HUES48 (cell line): ENCODE measurements around the gene TMEM63A.
"Not testable (repeated sequence)": the region's sequence is repeated elsewhere in the genome, so short reads cannot be mapped to it uniquely, and the experiment has no call there.

Experiments
- H3K27ac ChIP-seq: one replicate; pipeline ENCODE4 v1.7.0; 2013; ENCODE audit warnings: low read depth, low read length, inconsistent platforms
- H3K27me3 ChIP-seq: 2 replicates; pipeline ENCODE4 v1.6.1; 2013; ENCODE audit warnings: mild to moderate bottlenecking, low read length; ENCODE audit not compliant: control insufficient read depth, insufficient read depth
- H3K36me3 ChIP-seq: 2 replicates; pipeline ENCODE4 v1.6.1; 2013; ENCODE audit warnings: low read length; ENCODE audit not compliant: control insufficient read depth, insufficient read depth
- H3K4me1 ChIP-seq: 2 replicates; pipeline ENCODE4 v1.6.1; 2013; ENCODE audit warnings: mild to moderate bottlenecking, low read length; ENCODE audit not compliant: control insufficient read depth, insufficient read depth
- H3K4me3 ChIP-seq: 2 replicates; pipeline ENCODE4 v1.5.1; 2013; ENCODE audit warnings: mild to moderate bottlenecking, low read depth, low read length
- H3K9ac ChIP-seq: 2 replicates; pipeline ENCODE4 v1.6.1; 2013; ENCODE audit warnings: mild to moderate bottlenecking, low read depth, low read length, moderate library complexity
- H3K9me3 ChIP-seq: 2 replicates; pipeline ENCODE4 v1.6.1; 2013; ENCODE audit warnings: low read length; ENCODE audit not compliant: control insufficient read depth, insufficient read depth

Gene TMEM63A

GRCh38 chr1:225881959-225882693 lies at the start of gene TMEM63A:
TSS of gene TMEM63A (minus strand) at chr1:225882380. CDS start at chr1:225877580, 4,800 bp downstream.
- peak within 1 kb of the TSS; percentile 86 for H3K4me3 ChIP-seq
- H3K27me3 ChIP-seq: peaks cover 8% of the 10 kb centered on the region; the same call in 1 of the 2 replicates
- H3K36me3 ChIP-seq: peaks cover 26% of the 10 kb centered on the region; the same call in 1 of the 2 replicates

GRCh38 chr1:225931270-225932136 lies 49.3 kb upstream of the TMEM63A start:
- no peaks in the 10 kb centered on the region for H3K27me3 ChIP-seq
- no peak overlapping the region for H3K9ac ChIP-seq
- H3K36me3 ChIP-seq: no peaks in the 10 kb centered on the region
- peaks cover 3% of the 10 kb centered on the region; the same call in 1 of the 2 replicates for H3K4me1 ChIP-seq
- H3K27ac ChIP-seq: no peak overlapping the region
- H3K4me3 ChIP-seq: no peak overlapping the region
- H3K9me3 ChIP-seq: no peaks in the 10 kb centered on the region

More at GRCh38 chr1:225881959-225882693, at the start of gene TMEM63A:
- Histone ChIP-seq H3K9me3 (no peaks in the 10 kb centered on the region), H3K27ac (peak within 1 kb of the TSS; percentile 92), H3K9ac (peak within 1 kb of the TSS; percentile 70), H3K4me1 (peaks cover 17% of the 10 kb centered on the region)

GRCh38 chr1:225930566-225930965 lies 48.4 kb upstream of the TMEM63A start:
- no peak overlapping the region for H3K9ac ChIP-seq
- no peaks in the 10 kb centered on the region for H3K9me3 ChIP-seq
- H3K27ac ChIP-seq: no peak overlapping the region
- no peaks in the 10 kb centered on the region for H3K27me3 ChIP-seq
- no peak overlapping the region for H3K4me3 ChIP-seq
- peaks cover 4% of the 10 kb centered on the region; the same call in 1 of the 2 replicates for H3K4me1 ChIP-seq
- H3K36me3 ChIP-seq: no peaks in the 10 kb centered on the region

GRCh38 chr1:225929462-225929861 lies 47.3 kb upstream of the TMEM63A start:
- H3K36me3 ChIP-seq, H3K27me3 ChIP-seq, H3K9ac ChIP-seq, H3K4me1 ChIP-seq, H3K27ac ChIP-seq, H3K4me3 ChIP-seq, H3K9me3 ChIP-seq: not testable (repeated sequence)

- Histone ChIP-seq H3K36me3 (no peaks in the 10 kb centered on the region), H3K9ac (no peak overlapping the region), H3K27ac (no peak overlapping the region), H3K9me3 (no peaks in the 10 kb centered on the region), H3K4me1 (peaks cover 4% of the 10 kb centered on the region; the same call in 1 of the 2 replicates), H3K4me3 (no peak overlapping the region), H3K27me3 (no peaks in the 10 kb centered on the region)
These were observed 46.3 kb upstream of the TMEM63A start for GRCh38 chr1:225928186-225929175.

- H3K27me3 ChIP-seq: no peaks in the 10 kb centered on the region
- no peaks in the 10 kb centered on the region for H3K9me3 ChIP-seq
- no peak overlapping the region for H3K27ac ChIP-seq
- H3K4me1 ChIP-seq: peaks cover 9% of the 10 kb centered on the region
- no peak overlapping the region for H3K4me3 ChIP-seq
- no peak overlapping the region for H3K9ac ChIP-seq
- H3K36me3 ChIP-seq: peaks cover 12% of the 10 kb centered on the region
These were observed 44.5 kb upstream of the TMEM63A start for GRCh38 chr1:225926551-225927113.

- peaks cover 36% of the 10 kb centered on the region for H3K36me3 ChIP-seq
- H3K27ac ChIP-seq: peak within 1 kb of the TSS; percentile 98
- no peaks in the 10 kb centered on the region for H3K9me3 ChIP-seq
- no peaks in the 10 kb centered on the region for H3K27me3 ChIP-seq
- H3K4me1 ChIP-seq: peaks cover 9% of the 10 kb centered on the region
- peak within 1 kb of the TSS; percentile 95 for H3K4me3 ChIP-seq
- H3K9ac ChIP-seq: peak within 1 kb of the TSS; percentile 88
These were observed 41.7 kb upstream of the TMEM63A start, which contains the start of gene PYCR2 for GRCh38 chr1:225923692-225924555. TSS of gene PYCR2 (minus strand) at chr1:225924250. CDS start at chr1:225924110, 140 bp downstream.

GRCh38 chr1:225923381-225923691 lies 41.2 kb upstream of the TMEM63A start:
- peak overlapping the region; percentile 88 for H3K9ac ChIP-seq
- H3K36me3 ChIP-seq: peaks cover 38% of the 10 kb centered on the region
- no peaks in the 10 kb centered on the region for H3K27me3 ChIP-seq
- H3K27ac ChIP-seq: peak overlapping the region; percentile 98
- H3K4me1 ChIP-seq: peaks cover 9% of the 10 kb centered on the region
- peak overlapping the region; percentile 95 for H3K4me3 ChIP-seq
- no peaks in the 10 kb centered on the region for H3K9me3 ChIP-seq

GRCh38 chr1:225921734-225922709 lies 39.8 kb upstream of the TMEM63A start:
- H3K9me3 ChIP-seq: no peaks in the 10 kb centered on the region
- peak overlapping the region; percentile 95; the same call in 1 of the 2 replicates for H3K4me3 ChIP-seq
- no peak overlapping the region for H3K27ac ChIP-seq
- no peak overlapping the region for H3K9ac ChIP-seq
- H3K36me3 ChIP-seq: peaks cover 46% of the 10 kb centered on the region
- H3K4me1 ChIP-seq: peaks cover 9% of the 10 kb centered on the region
- H3K27me3 ChIP-seq: no peaks in the 10 kb centered on the region
